Measurements from ENCODE around the gene CDK14.
"Not testable (repeated sequence)": the region's sequence is repeated elsewhere in the genome, so short reads cannot be mapped to it uniquely, and the experiment has no call there.

CDK14 gene

GRCh38 chr7:90760892-90761291, 164.8 kb downstream of the CDK14 start:
- no peak overlapping the region for H3K27ac ChIP-seq (ENCODE audit: low read depth, low read length)
- no peaks in the 10 kb centered on the region for H3K4me1 ChIP-seq (ENCODE audit: control insufficient read depth, insufficient read depth, low read length)
- H3K36me3 ChIP-seq (ENCODE audit: control insufficient read depth, insufficient read depth, low read length), result no peaks in the 10 kb centered on the region

GRCh38 chr7:90761584-90761983, 165.5 kb downstream of the CDK14 start:
- Histone ChIP-seq H3K4me1 (ENCODE audit: control insufficient read depth, insufficient read depth, low read length) (no peaks in the 10 kb centered on the region), H3K9ac (ENCODE audit: low read length) (no peak overlapping the region), H3K36me3 (ENCODE audit: control insufficient read depth, insufficient read depth, low read length) (no peaks in the 10 kb centered on the region), H3K27ac (ENCODE audit: low read depth, low read length) (no peak overlapping the region), H3K4me3 (ENCODE audit: low read length) (no peak overlapping the region), H3K27me3 (ENCODE audit: control insufficient read depth, insufficient read depth, low read length) (no peaks in the 10 kb centered on the region)

More at GRCh38 chr7:90760892-90761291, 164.8 kb downstream of the CDK14 start:
- Histone ChIP-seq H3K4me3 (ENCODE audit: low read length) (no peak overlapping the region), H3K27me3 (ENCODE audit: control insufficient read depth, insufficient read depth, low read length) (no peaks in the 10 kb centered on the region), H3K9ac (ENCODE audit: low read length) (no peak overlapping the region)

- Histone ChIP-seq H3K27ac (ENCODE audit: low read depth, low read length) (no peak overlapping the region), H3K4me1 (ENCODE audit: control insufficient read depth, insufficient read depth, low read length) (no peaks in the 10 kb centered on the region), H3K27me3 (ENCODE audit: control insufficient read depth, insufficient read depth, low read length) (no peaks in the 10 kb centered on the region), H3K36me3 (ENCODE audit: control insufficient read depth, insufficient read depth, low read length) (no peaks in the 10 kb centered on the region), H3K4me3 (ENCODE audit: low read length) (no peak overlapping the region), H3K9ac (ENCODE audit: low read length) (no peak overlapping the region)
These were observed 167.0 kb downstream of the CDK14 start for GRCh38 chr7:90763108-90763507.

- Histone ChIP-seq H3K4me3 (ENCODE audit: low read length) (no peak overlapping the region), H3K36me3 (ENCODE audit: control insufficient read depth, insufficient read depth, low read length) (no peaks in the 10 kb centered on the region), H3K4me1 (ENCODE audit: control insufficient read depth, insufficient read depth, low read length) (no peaks in the 10 kb centered on the region), H3K27me3 (ENCODE audit: control insufficient read depth, insufficient read depth, low read length) (no peaks in the 10 kb centered on the region), H3K9ac (ENCODE audit: low read length) (no peak overlapping the region), H3K27ac (ENCODE audit: low read depth, low read length) (no peak overlapping the region)
These were observed 168.9 kb downstream of the CDK14 start for GRCh38 chr7:90764848-90765570.

- H3K27ac ChIP-seq (ENCODE audit: low read depth, low read length), result no peak overlapping the region
- H3K9ac ChIP-seq (ENCODE audit: low read length), result no peak overlapping the region
- no peaks in the 10 kb centered on the region for H3K27me3 ChIP-seq (ENCODE audit: control insufficient read depth, insufficient read depth, low read length)
- H3K4me3 ChIP-seq (ENCODE audit: low read length), result no peak overlapping the region
- no peaks in the 10 kb centered on the region for H3K36me3 ChIP-seq (ENCODE audit: control insufficient read depth, insufficient read depth, low read length)
- H3K4me1 ChIP-seq (ENCODE audit: control insufficient read depth, insufficient read depth, low read length), result no peaks in the 10 kb centered on the region
These were observed 170.9 kb downstream of the CDK14 start for GRCh38 chr7:90766814-90767564.

- no peak overlapping the region for H3K27ac ChIP-seq (ENCODE audit: low read depth, low read length)
- H3K9ac ChIP-seq (ENCODE audit: low read length), result no peak overlapping the region
- H3K4me1 ChIP-seq (ENCODE audit: control insufficient read depth, insufficient read depth, low read length), result no peaks in the 10 kb centered on the region
- H3K36me3 ChIP-seq (ENCODE audit: control insufficient read depth, insufficient read depth, low read length), result no peaks in the 10 kb centered on the region
- H3K4me3 ChIP-seq (ENCODE audit: low read length), result no peak overlapping the region
- no peaks in the 10 kb centered on the region for H3K27me3 ChIP-seq (ENCODE audit: control insufficient read depth, insufficient read depth, low read length)
These were observed 172.2 kb downstream of the CDK14 start for GRCh38 chr7:90768301-90768700.

GRCh38 chr7:90769036-90769435, 172.9 kb downstream of the CDK14 start:
- Histone ChIP-seq H3K9ac (ENCODE audit: low read length) (no peak overlapping the region), H3K4me3 (ENCODE audit: low read length) (no peak overlapping the region), H3K4me1 (ENCODE audit: control insufficient read depth, insufficient read depth, low read length) (no peaks in the 10 kb centered on the region), H3K27ac (ENCODE audit: low read depth, low read length) (no peak overlapping the region), H3K36me3 (ENCODE audit: control insufficient read depth, insufficient read depth, low read length) (no peaks in the 10 kb centered on the region), H3K27me3 (ENCODE audit: control insufficient read depth, insufficient read depth, low read length) (no peaks in the 10 kb centered on the region)

GRCh38 chr7:90769566-90769965, 173.4 kb downstream of the CDK14 start:
- not testable (repeated sequence) for H3K27ac ChIP-seq (ENCODE audit: low read depth, low read length); H3K36me3 ChIP-seq (ENCODE audit: control insufficient read depth, insufficient read depth, low read length)

GRCh38 chr7:90771281-90771680, 175.2 kb downstream of the CDK14 start:
- H3K4me1 ChIP-seq (ENCODE audit: control insufficient read depth, insufficient read depth, low read length), result no peaks in the 10 kb centered on the region
- no peak overlapping the region for H3K27ac ChIP-seq (ENCODE audit: low read depth, low read length)
- no peaks in the 10 kb centered on the region for H3K27me3 ChIP-seq (ENCODE audit: control insufficient read depth, insufficient read depth, low read length)
- H3K36me3 ChIP-seq (ENCODE audit: control insufficient read depth, insufficient read depth, low read length), result no peaks in the 10 kb centered on the region
- no peak overlapping the region for H3K9ac ChIP-seq (ENCODE audit: low read length)
- no peak overlapping the region for H3K4me3 ChIP-seq (ENCODE audit: low read length)

More at GRCh38 chr7:90769566-90769965, 173.4 kb downstream of the CDK14 start:
- not testable (repeated sequence) for H3K4me1 ChIP-seq (ENCODE audit: control insufficient read depth, insufficient read depth, low read length); H3K27me3 ChIP-seq (ENCODE audit: control insufficient read depth, insufficient read depth, low read length); H3K9ac ChIP-seq (ENCODE audit: low read length); H3K4me3 ChIP-seq (ENCODE audit: low read length)

GRCh38 chr7:90772410-90772809, 176.3 kb downstream of the CDK14 start:
- Histone ChIP-seq H3K27me3 (ENCODE audit: control insufficient read depth, insufficient read depth, low read length) (no peaks in the 10 kb centered on the region), H3K4me3 (ENCODE audit: low read length) (no peak overlapping the region), H3K27ac (ENCODE audit: low read depth, low read length) (no peak overlapping the region), H3K4me1 (ENCODE audit: control insufficient read depth, insufficient read depth, low read length) (peaks cover 3% of the 10 kb centered on the region), H3K36me3 (ENCODE audit: control insufficient read depth, insufficient read depth, low read length) (no peaks in the 10 kb centered on the region), H3K9ac (ENCODE audit: low read length) (no peak overlapping the region)

GRCh38 chr7:90773269-90773668, 177.1 kb downstream of the CDK14 start:
- Histone ChIP-seq H3K4me1 (ENCODE audit: control insufficient read depth, insufficient read depth, low read length) (peaks cover 3% of the 10 kb centered on the region), H3K36me3 (ENCODE audit: control insufficient read depth, insufficient read depth, low read length) (no peaks in the 10 kb centered on the region), H3K4me3 (ENCODE audit: low read length) (no peak overlapping the region), H3K9ac (ENCODE audit: low read length) (no peak overlapping the region), H3K27me3 (ENCODE audit: control insufficient read depth, insufficient read depth, low read length) (no peaks in the 10 kb centered on the region), H3K27ac (ENCODE audit: low read depth, low read length) (no peak overlapping the region)

- peaks cover 3% of the 10 kb centered on the region for H3K4me1 ChIP-seq (ENCODE audit: control insufficient read depth, insufficient read depth, low read length)
These were observed 178.6 kb downstream of the CDK14 start for GRCh38 chr7:90774706-90775105.

More at GRCh38 chr7:90774706-90775105, 178.6 kb downstream of the CDK14 start:
- Histone ChIP-seq H3K36me3 (ENCODE audit: control insufficient read depth, insufficient read depth, low read length) (no peaks in the 10 kb centered on the region), H3K27ac (ENCODE audit: low read depth, low read length) (no peak overlapping the region), H3K4me3 (ENCODE audit: low read length) (no peak overlapping the region), H3K27me3 (ENCODE audit: control insufficient read depth, insufficient read depth, low read length) (no peaks in the 10 kb centered on the region), H3K9ac (ENCODE audit: low read length) (no peak overlapping the region)
